GM13977 (cell line): ENCODE data around the gene CAMK2D.

Source experiments
- DNase-seq: peaks from one replicate; pipeline ENCODE4 v3.0.0; 2012; ENCODE audit warnings: low spot score
- CTCF ChIP-seq: IDR thresholded peaks from 2 replicates; pipeline ENCODE4 v1.5.1; 2012; ENCODE audit warnings: mild to moderate bottlenecking, control low read depth; ENCODE audit not compliant: insufficient read depth; ENCODE audit errors: extremely low read depth, missing control alignments
- in situ Hi-C: fragments of 300-500 bp; cut with MboI; formaldehyde crosslinking; loops from one replicate; pipeline ENCODE4 v1.12.0; 2022; ENCODE audit warnings: low sequenced_read_pairs, low pct_unique_long_range_greater_than_20kb, mixed read lengths, inconsistent platforms; ENCODE audit not compliant: unreplicated experiment

The CAMK2D gene

GRCh38 chr4:113641025-113641431 is 120.5 kb downstream of the CAMK2D start:
- DNase-seq, result peak; percentile 15
- in situ Hi-C loops, result no loop called here
- TF ChIP-seq CTCF, result no peak

- TF ChIP-seq CTCF, result no peak
- in situ Hi-C loops, result no loop called here
- DNase-seq, result no peak
Observed at GRCh38 chr4:113639326-113639725, 122.2 kb downstream of the CAMK2D start.

GRCh38 chr4:113638562-113638832 is 123.0 kb downstream of the CAMK2D start:
- no peak for DNase-seq
- in situ Hi-C loops, result no loop called here

GRCh38 chr4:113637823-113638561 is 123.5 kb downstream of the CAMK2D start:
- in situ Hi-C loops, result no loop called here
- DNase-seq, result no peak
- no peak for TF ChIP-seq CTCF

More at GRCh38 chr4:113638562-113638832, 123.0 kb downstream of the CAMK2D start:
- no peak for TF ChIP-seq CTCF

GRCh38 chr4:113637363-113637762 is 124.2 kb downstream of the CAMK2D start:
- no peak for TF ChIP-seq CTCF
- in situ Hi-C loops, result no loop called here
- DNase-seq, result no peak

GRCh38 chr4:113636877-113637276 is 124.7 kb downstream of the CAMK2D start:
- no peak for TF ChIP-seq CTCF
- no peak for DNase-seq
- in situ Hi-C loops, result no loop called here
